GM21737 (cell line): ENCODE results near the gene PRKACA.

Experiments used
- ATAC-seq: cut with Tn5 transposase; IDR thresholded peaks from one replicate; pipeline ENCODE4 v1.9.1; 2021; ENCODE audit warnings: mild to moderate bottlenecking, moderate library complexity; ENCODE audit not compliant: unreplicated experiment

PRKACA gene

GRCh38 chr19:14117668-14118164 lies at the start of gene PRKACA:
TSS of gene PRKACA (minus strand) at chr19:14117762. CDS start at chr19:14117547, 215 bp downstream.
- peak; percentile 82 for ATAC-seq

GRCh38 chr19:14166999-14167575 lies 49.5 kb upstream of the PRKACA start:
- ATAC-seq: no peak

GRCh38 chr19:14165990-14166830 lies 48.6 kb upstream of the PRKACA start:
- ATAC-seq: no peak

GRCh38 chr19:14164724-14165493 lies 47.3 kb upstream of the PRKACA start:
- ATAC-seq: no peak

- no peak for ATAC-seq
Observed at GRCh38 chr19:14164082-14164481, 46.5 kb upstream of the PRKACA start.

- no peak for ATAC-seq
Observed at GRCh38 chr19:14162871-14163297, 45.3 kb upstream of the PRKACA start.

GRCh38 chr19:14161305-14161704 lies 43.7 kb upstream of the PRKACA start:
- ATAC-seq: no peak

- no peak for ATAC-seq
Observed at GRCh38 chr19:14160017-14160703, 42.6 kb upstream of the PRKACA start.

- ATAC-seq: no peak
Observed at GRCh38 chr19:14159059-14159458, 41.5 kb upstream of the PRKACA start.

GRCh38 chr19:14158276-14159023 lies 40.9 kb upstream of the PRKACA start:
- no peak for ATAC-seq

- no peak for ATAC-seq
Observed at GRCh38 chr19:14156971-14157717, 39.6 kb upstream of the PRKACA start.

- no peak for ATAC-seq
Observed at GRCh38 chr19:14156122-14156521, 38.6 kb upstream of the PRKACA start.

- no peak for ATAC-seq
Observed at GRCh38 chr19:14155371-14155770, 37.8 kb upstream of the PRKACA start.

- no peak for ATAC-seq
Observed at GRCh38 chr19:14152713-14153112, 35.2 kb upstream of the PRKACA start.

GRCh38 chr19:14150770-14151661 lies 33.5 kb upstream of the PRKACA start:
- no peak for ATAC-seq

- ATAC-seq: no peak
Observed at GRCh38 chr19:14150041-14150769, 32.6 kb upstream of the PRKACA start.

- ATAC-seq: no peak
Observed at GRCh38 chr19:14149509-14149994, 32.0 kb upstream of the PRKACA start.
